Keratinocyte (primary cell): ENCODE results near the gene TRAPPC1. TPM values are rescaled to one million over a fixed set of nuclear protein-coding genes. Genes with fewer than 3 reads are reported as not detected.

ENCODE experiments used
- DNase-seq: peaks from one replicate; pipeline ENCODE4 v3.0.0-alpha.2; 2011; ENCODE audit warnings: low read depth, missing footprints, low spot score
- FAIRE-seq: peaks from 2 replicates; lab custom pipeline; 2011; peaks lifted over from hg19 to GRCh38; lab: Jason Lieb, UNC
- H2AFZ ChIP-seq: 2 replicates; pipeline ENCODE4 v1.6.0; 2012; ENCODE audit warnings: low read length, control low read depth, inconsistent platforms; ENCODE audit not compliant: control insufficient read depth
- H3K27ac ChIP-seq: 2 replicates; pipeline ENCODE4 v1.5.1; 2011; ENCODE audit warnings: low read length; ENCODE audit not compliant: control insufficient read depth, insufficient read depth
- H3K27me3 ChIP-seq: 3 replicates; pipeline ENCODE4 v1.6.0; 2011; ENCODE audit warnings: low read length; ENCODE audit not compliant: control insufficient read depth, insufficient read depth; ENCODE audit errors: extremely low read depth
- H3K36me3 ChIP-seq, 2 experiments: 2 replicates in 1 of 2; 3 replicates in 1 of 2; pipeline ENCODE4 v1.5.1; 2011; ENCODE audit warnings: low read length in 2 of 2, mild to moderate bottlenecking in 1 of 2; ENCODE audit not compliant: control insufficient read depth in 2 of 2, insufficient read depth in 2 of 2; ENCODE audit errors: extremely low read depth in 1 of 2
- H3K4me1 ChIP-seq: 3 replicates; pipeline ENCODE4 v1.5.1; 2011; ENCODE audit warnings: low read length; ENCODE audit not compliant: control insufficient read depth, insufficient read depth; ENCODE audit errors: extremely low read depth
- H3K4me2 ChIP-seq: 3 replicates; pipeline ENCODE4 v1.6.0; 2011; ENCODE audit warnings: low read depth, low read length; ENCODE audit not compliant: control insufficient read depth, insufficient read depth; ENCODE audit errors: extremely low read depth
- H3K4me3 ChIP-seq, 3 experiments: fragments of 200-600 bp in 1 of 3; sonication (generic) in 1 of 3; 2 replicates in 2 of 3; 3 replicates in 1 of 3; pipeline ENCODE4 v1.5.1; 2011 to 2016; ENCODE audit warnings: low read length in 3 of 3, mild to moderate bottlenecking in 3 of 3, control low read depth in 2 of 3, inconsistent platforms in 1 of 3, low read depth in 1 of 3, mixed read lengths in 1 of 3, mixed run types in 1 of 3, moderate library complexity in 1 of 3; ENCODE audit not compliant: control insufficient read depth in 2 of 3, insufficient read depth in 2 of 3; ENCODE audit errors: extremely low read depth in 1 of 3
- H3K79me2 ChIP-seq: 2 replicates; pipeline ENCODE4 v1.6.0; 2012; ENCODE audit warnings: low read length; ENCODE audit not compliant: control insufficient read depth, insufficient read depth
- H3K9ac ChIP-seq: 3 replicates; pipeline ENCODE4 v1.6.0; 2011; ENCODE audit warnings: low read length; ENCODE audit not compliant: control insufficient read depth, insufficient read depth; ENCODE audit errors: extremely low read depth
- H3K9me1 ChIP-seq: 3 replicates; pipeline ENCODE4 v1.6.0; 2011; ENCODE audit warnings: low read length; ENCODE audit not compliant: control insufficient read depth, insufficient read depth; ENCODE audit errors: extremely low read depth
- H3K9me3 ChIP-seq: 2 replicates; pipeline ENCODE4 v1.5.1; 2012; ENCODE audit warnings: low read depth, low read length; ENCODE audit not compliant: control insufficient read depth
- H4K20me1 ChIP-seq: 3 replicates; pipeline ENCODE4 v1.6.0; 2011; ENCODE audit warnings: low read length; ENCODE audit not compliant: control insufficient read depth, insufficient read depth; ENCODE audit errors: extremely low read depth
- CTCF ChIP-seq, 3 experiments: IDR thresholded peaks in 1 of 3; conservative IDR thresholded peaks in 1 of 3; optimal IDR thresholded peaks in 1 of 3; 2 replicates in 2 of 3; 3 replicates in 1 of 3; pipeline versions ENCODE3 to v1.5.1; 2011; ENCODE audit warnings: low read length in 3 of 3, mild to moderate bottlenecking in 3 of 3, moderate library complexity in 2 of 3, control low read depth in 1 of 3, inconsistent platforms in 1 of 3; ENCODE audit not compliant: insufficient read depth in 2 of 3; ENCODE audit errors: extremely low read depth in 1 of 3
- EZH2 ChIP-seq: IDR thresholded peaks from one replicate; pipeline ENCODE4 v1.6.1; 2012; ENCODE audit warnings: inconsistent platforms, mild to moderate bottlenecking, low read length, moderate library complexity
- dilution Hi-C: fragments of 300-500 bp; cut with MboI; formaldehyde crosslinking; loops from one replicate; pipeline ENCODE4 v1.7.0; 2020; ENCODE audit warnings: low sequenced_read_pairs; ENCODE audit not compliant: extremely low pct_ligation_motif_present
- polyA plus RNA-seq, 5 experiments: library from polyadenylated mRNA; depleted of rRNA in 3 of 5; stranded (reverse) in 3 of 5; stranded (forward) in 1 of 5; unstranded in 1 of 5; fragments of >200 nt; gene quantifications; 1 replicate in 1 of 5; 2 replicates in 3 of 5; 3 replicates in 1 of 5; pipeline versions ENCODE4 v1.2.1 to v1.2.3, GENCODE V29; 2011 to 2012; ENCODE audit warnings: missing spikeins in 2 of 5, low read depth in 1 of 5, low replicate concordance in 1 of 5

The TRAPPC1 gene
- polyA plus RNA-seq, 1 donor (not counting 4 experiments of a cell fraction or from before 2014, with no cell fraction given), result 128 TPM

DNA sequence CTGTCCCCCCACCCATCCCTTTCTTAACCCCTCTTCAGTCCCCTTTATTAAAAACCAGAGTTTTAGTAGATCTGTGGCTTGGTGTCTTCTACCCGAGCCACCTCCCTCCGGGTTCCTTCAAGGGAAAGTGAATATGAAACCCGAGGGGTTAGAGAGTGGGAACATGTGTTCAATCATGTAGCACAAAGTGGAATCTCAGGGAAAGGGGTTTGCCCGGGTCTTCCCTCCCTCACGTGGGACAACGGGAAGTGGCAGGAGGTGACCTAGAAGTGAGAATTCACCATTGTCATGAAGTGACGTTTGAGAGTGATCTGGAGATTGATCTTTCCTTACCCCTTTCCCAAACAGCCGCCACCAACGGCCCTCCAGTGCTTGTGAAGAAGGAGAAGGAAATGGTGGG, 20.6 kb downstream of the TRAPPC1 start:
- DNase-seq, result no peak
- Histone ChIP-seq H4K20me1 (no peaks in the 10 kb centered on the region), H3K27ac (no peak overlapping the region), H3K36me3 (peaks cover 23 to 35% of the 10 kb centered on the region in 2 experiments), H3K79me2 (no peaks in the 10 kb centered on the region), H3K9ac (no peak overlapping the region), H3K27me3 (no peaks in the 10 kb centered on the region), H2AFZ (no peak overlapping the region), H3K9me1 (no peaks in the 10 kb centered on the region), H3K4me2 (no peak overlapping the region), H3K4me1 (peaks cover 16% of the 10 kb centered on the region), H3K4me3 (no peak overlapping the region), H3K9me3 (no peaks in the 10 kb centered on the region)
- FAIRE-seq, result no peak
- dilution Hi-C loops, result no loop called here
- TF ChIP-seq CTCF (optimal IDR thresholded peaks at IDR 0.05 in 1 of 3, IDR thresholded peaks at IDR 0.05 in 1 of 3, conservative IDR thresholded peaks at IDR 0.05 in 1 of 3; ENCODE audit: extremely low read depth in 1 of 3, insufficient read depth in 2 of 3, low read length in 3 of 3), result no peak
- TF ChIP-seq EZH2, result no peak

DNA sequence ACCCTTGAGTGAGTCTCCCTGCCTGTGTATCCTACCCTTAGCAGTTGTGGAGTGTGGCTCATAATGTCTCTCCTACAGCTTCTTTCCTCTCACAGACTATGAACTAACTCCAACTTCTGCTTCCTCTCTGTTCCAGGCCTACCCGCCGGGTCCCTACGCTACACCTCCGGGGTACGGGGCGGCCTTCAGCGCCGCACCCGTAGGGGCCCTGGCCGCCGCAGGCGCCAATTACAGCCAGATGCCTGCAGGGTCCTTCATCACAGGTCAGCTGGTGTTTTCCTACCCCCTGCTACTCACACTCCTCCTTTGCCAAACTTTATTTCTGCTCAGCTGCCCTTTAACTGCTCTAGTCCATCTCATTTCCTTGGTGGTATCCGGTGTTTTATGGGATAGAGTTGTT, 21.0 kb downstream of the TRAPPC1 start:
- FAIRE-seq, result no peak
- Histone ChIP-seq H3K27ac (no peak overlapping the region), H3K79me2 (no peaks in the 10 kb centered on the region), H3K9me3 (no peaks in the 10 kb centered on the region), H3K27me3 (no peaks in the 10 kb centered on the region), H2AFZ (no peak overlapping the region), H3K9ac (no peak overlapping the region), H4K20me1 (no peaks in the 10 kb centered on the region), H3K4me2 (no peak overlapping the region), H3K4me1 (peaks cover 16% of the 10 kb centered on the region), H3K36me3 (peaks cover 27 to 37% of the 10 kb centered on the region in 2 experiments), H3K4me3 (no peak overlapping the region), H3K9me1 (no peaks in the 10 kb centered on the region)
- TF ChIP-seq CTCF (optimal IDR thresholded peaks at IDR 0.05 in 1 of 3, IDR thresholded peaks at IDR 0.05 in 1 of 3, conservative IDR thresholded peaks at IDR 0.05 in 1 of 3; ENCODE audit: extremely low read depth in 1 of 3, insufficient read depth in 2 of 3, low read length in 3 of 3) (no peak), EZH2 (no peak)
- dilution Hi-C loops, result no loop called here
- DNase-seq, result no peak
